HFF-Myc (cell line): ENCODE results near the gene GFOD2.

Experiments used
- DNase-seq: peaks from one replicate; pipeline ENCODE4 v3.0.0-alpha.2; 2011; ENCODE audit warnings: low read depth; ENCODE audit errors: extremely low read depth
- H3K4me3 ChIP-seq: replicated peaks from 2 replicates; pipeline ENCODE4 v1.5.1; 2011; ENCODE audit warnings: low read depth, mild to moderate bottlenecking, control low read depth, low read length
- TF ChIP-seq, protein P1 (sequence below): IDR thresholded peaks from 2 replicates; pipeline ENCODE4 v1.5.1; 2012; ENCODE audit warnings: mild to moderate bottlenecking, low read depth, low read length, control low read depth; ENCODE audit errors: missing control alignments

The GFOD2 gene

GRCh38 chr16:67727521-67728485, 8.7 kb upstream of the GFOD2 start:
- TF ChIP-seq, protein P1, sequence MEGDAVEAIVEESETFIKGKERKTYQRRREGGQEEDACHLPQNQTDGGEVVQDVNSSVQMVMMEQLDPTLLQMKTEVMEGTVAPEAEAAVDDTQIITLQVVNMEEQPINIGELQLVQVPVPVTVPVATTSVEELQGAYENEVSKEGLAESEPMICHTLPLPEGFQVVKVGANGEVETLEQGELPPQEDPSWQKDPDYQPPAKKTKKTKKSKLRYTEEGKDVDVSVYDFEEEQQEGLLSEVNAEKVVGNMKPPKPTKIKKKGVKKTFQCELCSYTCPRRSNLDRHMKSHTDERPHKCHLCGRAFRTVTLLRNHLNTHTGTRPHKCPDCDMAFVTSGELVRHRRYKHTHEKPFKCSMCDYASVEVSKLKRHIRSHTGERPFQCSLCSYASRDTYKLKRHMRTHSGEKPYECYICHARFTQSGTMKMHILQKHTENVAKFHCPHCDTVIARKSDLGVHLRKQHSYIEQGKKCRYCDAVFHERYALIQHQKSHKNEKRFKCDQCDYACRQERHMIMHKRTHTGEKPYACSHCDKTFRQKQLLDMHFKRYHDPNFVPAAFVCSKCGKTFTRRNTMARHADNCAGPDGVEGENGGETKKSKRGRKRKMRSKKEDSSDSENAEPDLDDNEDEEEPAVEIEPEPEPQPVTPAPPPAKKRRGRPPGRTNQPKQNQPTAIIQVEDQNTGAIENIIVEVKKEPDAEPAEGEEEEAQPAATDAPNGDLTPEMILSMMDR: no peak
- no peak overlapping the region for H3K4me3 ChIP-seq
- DNase-seq: no peak

- DNase-seq: no peak
- no peak overlapping the region for H3K4me3 ChIP-seq
- TF ChIP-seq, protein P1: no peak
Measured at GRCh38 chr16:67726106-67727034, 7.3 kb upstream of the GFOD2 start.

DNA sequence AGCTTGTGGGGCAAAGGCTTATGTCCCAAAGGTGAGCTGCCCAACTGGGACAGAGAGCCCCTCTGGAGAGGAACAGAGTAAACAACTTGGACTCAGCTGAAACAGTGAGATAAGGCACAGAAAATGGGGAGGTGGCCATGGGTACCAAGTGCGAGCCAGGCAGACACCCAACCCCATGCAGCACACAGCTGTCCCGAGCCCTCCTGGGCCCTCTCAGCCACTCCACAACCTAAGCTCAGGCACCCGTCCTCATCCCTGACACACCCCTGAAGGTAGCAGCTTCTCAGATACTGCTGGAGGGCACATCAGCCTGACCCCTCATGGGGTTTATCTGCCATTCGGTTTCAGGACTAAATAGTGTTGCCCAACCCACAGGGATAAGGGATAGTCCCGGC, 4.8 kb upstream of the GFOD2 start:
- no peak overlapping the region for H3K4me3 ChIP-seq
- no peak for DNase-seq
- TF ChIP-seq, protein P1: no peak

GRCh38 chr16:67723151-67723910, 4.2 kb upstream of the GFOD2 start:
- no peak overlapping the region for H3K4me3 ChIP-seq
- DNase-seq: peak; percentile 52
- TF ChIP-seq, protein P1: no peak

DNA sequence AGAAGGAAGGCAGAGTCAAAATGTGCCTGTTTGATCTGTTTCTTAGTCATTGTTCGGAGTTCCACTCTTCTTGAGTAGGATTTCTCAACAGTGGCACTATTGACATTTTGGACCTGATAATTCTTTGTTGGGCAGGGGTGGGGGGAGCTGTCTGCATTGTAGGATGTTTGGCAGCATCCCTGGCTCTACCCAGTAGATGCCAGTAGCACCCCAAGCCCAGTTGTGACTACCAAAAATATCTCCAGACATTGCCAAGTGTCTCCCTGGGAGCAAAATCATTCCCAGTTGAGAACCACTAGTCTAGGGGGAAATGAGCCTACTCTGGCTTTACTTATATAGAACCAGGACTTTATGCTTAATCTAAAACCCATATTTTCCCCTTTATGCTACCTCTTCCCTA, 1.1 kb upstream of the GFOD2 start:
- peak overlapping the region; percentile 96 for H3K4me3 ChIP-seq
- DNase-seq: no peak
- TF ChIP-seq, protein P1: no peak

DNA sequence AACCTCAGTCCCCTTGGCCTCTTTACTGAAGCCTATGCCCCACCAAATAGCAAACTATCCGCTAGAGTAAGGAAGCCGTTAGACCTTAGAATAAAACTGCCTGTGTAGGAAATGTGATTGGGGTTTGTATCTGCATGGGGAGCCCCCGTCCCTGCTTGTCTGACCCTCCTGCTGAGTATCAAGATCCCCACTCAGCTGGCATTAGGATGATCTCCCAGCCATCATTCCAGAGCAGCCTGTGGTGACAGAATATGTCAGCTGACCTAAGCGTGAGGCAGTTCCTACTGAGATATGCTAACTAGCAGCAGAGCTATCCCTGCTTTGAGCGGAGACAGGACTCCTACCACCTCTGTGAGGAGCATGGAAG, 645 bp upstream of the GFOD2 start:
- H3K4me3 ChIP-seq: peak overlapping the region; percentile 96
- DNase-seq: no peak

More for the DNA sequence above, 645 bp upstream of the GFOD2 start:
- TF ChIP-seq, protein P1: no peak
